Measurements from ENCODE around the gene MACROD1. TPM values are rescaled to one million over a fixed set of nuclear protein-coding genes. Genes with fewer than 3 reads are reported as not detected.

MACROD1 gene
- total RNA-seq, 1 donor from 2014 or later, result 4.1 TPM

DNA sequence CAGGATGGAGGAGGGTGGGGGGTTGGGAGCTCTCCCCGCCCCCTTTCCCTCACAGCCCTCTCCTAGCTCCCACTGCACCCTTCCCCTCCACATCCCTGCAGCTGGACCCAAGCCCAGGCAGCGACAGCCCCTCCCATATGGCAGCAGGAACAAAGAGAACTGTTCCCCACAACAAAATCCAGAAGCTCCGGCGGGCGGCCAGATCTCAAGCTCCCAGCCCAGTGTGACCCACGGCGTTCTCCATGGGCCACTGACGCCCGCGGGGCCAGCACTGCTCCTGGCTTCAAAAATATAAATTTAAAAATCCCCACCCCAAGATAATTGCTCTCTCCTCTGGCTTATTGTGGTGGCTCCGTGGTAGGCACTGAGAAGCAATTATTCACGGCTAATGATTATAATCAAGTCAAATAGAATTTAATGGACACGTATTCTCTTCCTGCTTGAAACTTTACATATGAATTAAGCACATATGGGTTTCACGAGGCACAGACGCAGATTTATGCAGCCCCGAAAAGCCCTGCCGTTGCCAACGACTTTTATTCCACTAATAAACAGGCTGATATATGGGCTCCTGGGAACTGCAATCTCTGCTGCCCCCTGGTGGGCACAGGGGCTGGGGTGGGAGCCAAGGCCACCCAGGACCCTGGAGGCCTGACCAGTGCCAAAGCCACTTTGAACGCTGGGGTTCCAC lies 17.5 kb downstream of the MACROD1 start:
- Mint-ChIP-seq H3K27me3 (ENCODE audit: unreplicated experiment) (peaks cover 4% of the 10 kb centered on the region), H3K27ac (ENCODE audit: unreplicated experiment) (no peak overlapping the region), H3K4me3 (ENCODE audit: unreplicated experiment) (peak overlapping the region; percentile 65), H3K9me3 (ENCODE audit: unreplicated experiment) (no peaks in the 10 kb centered on the region), H3K36me3 (ENCODE audit: low read depth, unreplicated experiment) (no peaks in the 10 kb centered on the region), H3K4me1 (ENCODE audit: unreplicated experiment) (peaks cover 3% of the 10 kb centered on the region)
- TF ChIP-seq, protein P1, sequence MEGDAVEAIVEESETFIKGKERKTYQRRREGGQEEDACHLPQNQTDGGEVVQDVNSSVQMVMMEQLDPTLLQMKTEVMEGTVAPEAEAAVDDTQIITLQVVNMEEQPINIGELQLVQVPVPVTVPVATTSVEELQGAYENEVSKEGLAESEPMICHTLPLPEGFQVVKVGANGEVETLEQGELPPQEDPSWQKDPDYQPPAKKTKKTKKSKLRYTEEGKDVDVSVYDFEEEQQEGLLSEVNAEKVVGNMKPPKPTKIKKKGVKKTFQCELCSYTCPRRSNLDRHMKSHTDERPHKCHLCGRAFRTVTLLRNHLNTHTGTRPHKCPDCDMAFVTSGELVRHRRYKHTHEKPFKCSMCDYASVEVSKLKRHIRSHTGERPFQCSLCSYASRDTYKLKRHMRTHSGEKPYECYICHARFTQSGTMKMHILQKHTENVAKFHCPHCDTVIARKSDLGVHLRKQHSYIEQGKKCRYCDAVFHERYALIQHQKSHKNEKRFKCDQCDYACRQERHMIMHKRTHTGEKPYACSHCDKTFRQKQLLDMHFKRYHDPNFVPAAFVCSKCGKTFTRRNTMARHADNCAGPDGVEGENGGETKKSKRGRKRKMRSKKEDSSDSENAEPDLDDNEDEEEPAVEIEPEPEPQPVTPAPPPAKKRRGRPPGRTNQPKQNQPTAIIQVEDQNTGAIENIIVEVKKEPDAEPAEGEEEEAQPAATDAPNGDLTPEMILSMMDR (IDR thresholded peaks at IDR 0.05; ENCODE audit: unreplicated experiment), result peak; percentile 73
- DNase-seq (ENCODE audit: low spot score), result peak; percentile 87

DNA sequence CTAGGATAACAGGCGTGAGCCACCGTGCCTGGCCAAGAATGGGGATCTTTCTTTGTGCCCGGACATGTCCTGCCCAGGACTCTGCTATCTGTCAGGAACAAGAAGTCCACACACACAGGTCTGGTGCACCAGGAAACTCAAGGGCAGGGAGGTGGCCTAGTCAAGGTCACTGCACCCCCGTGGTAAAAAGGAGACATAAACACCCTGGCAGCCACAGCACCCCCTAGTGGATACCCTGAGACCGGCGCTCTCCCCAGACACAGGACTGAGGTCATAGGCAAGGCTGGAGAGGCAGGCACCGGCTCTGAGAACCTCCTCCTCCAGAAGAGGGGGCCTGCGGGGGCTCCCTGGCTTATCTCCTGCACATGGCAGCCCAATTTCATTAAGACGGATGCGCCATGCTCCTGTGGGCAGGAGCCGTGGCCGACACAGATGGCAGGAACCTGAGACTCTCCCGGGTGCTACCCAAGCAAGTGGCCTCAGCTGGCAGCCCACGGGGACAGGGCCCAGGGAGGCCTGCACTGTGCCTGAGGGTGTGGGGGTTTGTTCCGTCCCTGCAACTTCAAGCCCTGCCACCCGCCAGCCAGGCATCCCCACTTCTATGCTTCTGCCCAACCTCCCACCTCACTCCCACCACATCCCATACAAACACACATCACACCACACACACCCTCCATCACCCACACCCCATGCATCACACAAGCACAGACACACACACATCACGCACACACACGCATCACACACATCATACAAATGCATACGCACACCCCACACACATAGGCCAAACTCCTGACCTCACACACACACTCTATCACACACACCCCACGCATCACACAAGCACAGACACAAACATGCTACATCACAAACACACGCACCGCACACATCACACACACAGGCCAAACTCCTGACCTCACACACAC lies 19.6 kb downstream of the MACROD1 start:
- Mint-ChIP-seq H3K36me3 (ENCODE audit: low read depth, unreplicated experiment) (no peaks in the 10 kb centered on the region), H3K27ac (ENCODE audit: unreplicated experiment) (no peak overlapping the region), H3K4me3 (ENCODE audit: unreplicated experiment) (peak overlapping the region; percentile 2), H3K4me1 (ENCODE audit: unreplicated experiment) (peaks cover 3% of the 10 kb centered on the region), H3K27me3 (ENCODE audit: unreplicated experiment) (peaks cover 4% of the 10 kb centered on the region), H3K9me3 (ENCODE audit: unreplicated experiment) (no peaks in the 10 kb centered on the region)
- TF ChIP-seq, protein P1 (IDR thresholded peaks at IDR 0.05; ENCODE audit: unreplicated experiment), result peak; percentile 83
- DNase-seq (ENCODE audit: low spot score), result peak; percentile 70

DNA sequence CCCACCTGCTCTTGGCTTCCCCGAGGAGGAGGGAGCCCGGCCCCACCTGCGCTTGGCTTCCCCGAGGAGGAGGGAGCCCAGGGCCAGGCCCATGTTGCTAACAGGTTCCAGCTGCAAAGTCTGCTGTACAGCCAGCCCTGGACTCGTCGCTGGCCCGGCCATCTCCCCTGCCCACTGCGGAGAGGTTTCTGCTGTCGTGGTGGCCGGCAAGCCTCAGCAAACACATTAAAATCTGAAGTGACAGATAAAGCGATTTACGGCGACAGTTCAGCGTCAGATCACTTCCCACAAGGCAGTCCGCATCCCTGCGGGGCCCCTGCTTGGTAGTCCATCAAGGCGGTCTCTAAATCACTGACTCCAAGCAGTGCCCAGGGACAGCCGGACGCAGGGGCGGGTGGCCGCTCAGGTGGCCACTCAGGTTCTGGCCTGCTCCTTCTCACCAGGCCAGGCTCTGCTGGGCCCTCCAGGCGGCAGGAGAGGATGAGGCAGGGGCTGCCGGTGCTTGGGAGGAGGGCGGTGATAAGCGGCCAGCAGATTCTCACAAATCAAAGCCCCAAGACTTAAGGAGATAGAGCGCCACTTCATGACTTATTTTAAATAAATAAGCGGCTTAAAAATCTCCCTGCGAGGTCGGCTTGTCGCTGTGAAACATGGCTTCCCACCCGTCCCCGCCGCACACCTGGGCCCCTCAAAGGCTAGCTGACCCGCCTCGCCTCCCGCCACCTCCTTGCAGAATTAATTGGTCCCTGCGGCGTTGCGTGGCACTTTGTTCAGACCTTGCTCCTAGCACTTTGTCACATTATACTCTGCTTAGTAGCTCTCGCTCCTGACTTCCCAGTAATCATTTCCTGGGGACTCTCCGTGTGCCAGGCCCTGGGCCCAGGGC lies 21.1 kb downstream of the MACROD1 start:
- no peak overlapping the region for H3K4me3 Mint-ChIP-seq (ENCODE audit: unreplicated experiment)
- no peak for DNase-seq (ENCODE audit: low spot score)
- H3K27me3 Mint-ChIP-seq (ENCODE audit: unreplicated experiment), result peaks cover 5% of the 10 kb centered on the region
- peaks cover 3% of the 10 kb centered on the region for H3K4me1 Mint-ChIP-seq (ENCODE audit: unreplicated experiment)
- TF ChIP-seq, protein P1 (IDR thresholded peaks at IDR 0.05; ENCODE audit: unreplicated experiment), result no peak
- no peaks in the 10 kb centered on the region for H3K9me3 Mint-ChIP-seq (ENCODE audit: unreplicated experiment)
- H3K27ac Mint-ChIP-seq (ENCODE audit: unreplicated experiment), result no peak overlapping the region
- no peaks in the 10 kb centered on the region for H3K36me3 Mint-ChIP-seq (ENCODE audit: low read depth, unreplicated experiment)

DNA sequence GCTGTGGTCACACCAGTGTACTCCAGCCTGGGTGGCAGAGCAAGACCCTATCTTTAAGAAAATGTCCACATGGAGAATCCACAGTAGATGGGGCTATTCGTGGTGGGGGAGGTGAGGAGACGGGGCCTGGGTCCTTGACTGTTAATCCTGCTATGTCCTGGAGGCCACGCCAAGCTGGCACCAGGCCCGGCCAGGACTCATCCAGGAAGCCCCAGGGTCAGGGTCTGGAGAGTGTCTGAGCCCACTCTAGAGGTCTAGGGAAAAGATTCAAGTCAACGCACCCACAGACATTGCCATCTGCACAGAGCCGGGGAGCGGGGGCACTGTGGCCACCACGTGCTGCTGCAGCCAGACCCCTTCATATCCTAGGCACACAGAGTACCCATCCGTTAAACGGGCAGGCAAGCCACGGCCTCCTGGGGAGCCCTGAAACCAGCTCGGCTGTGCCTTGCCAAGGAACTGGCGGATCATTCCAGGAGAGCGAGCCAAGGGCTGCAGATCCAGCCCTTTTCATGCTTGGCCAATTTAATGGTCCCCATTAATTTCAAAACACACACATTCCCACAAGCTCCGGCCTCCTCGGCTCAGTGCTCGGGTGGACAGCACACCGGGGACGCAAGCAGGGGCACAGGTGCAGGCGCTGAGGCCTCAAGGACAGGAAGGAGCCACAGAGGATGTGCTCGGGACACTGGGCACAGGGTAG lies 24.7 kb downstream of the MACROD1 start:
- Mint-ChIP-seq H3K4me1 (ENCODE audit: unreplicated experiment) (no peaks in the 10 kb centered on the region), H3K27ac (ENCODE audit: unreplicated experiment) (no peak overlapping the region), H3K36me3 (ENCODE audit: low read depth, unreplicated experiment) (no peaks in the 10 kb centered on the region), H3K4me3 (ENCODE audit: unreplicated experiment) (no peak overlapping the region), H3K9me3 (ENCODE audit: unreplicated experiment) (no peaks in the 10 kb centered on the region), H3K27me3 (ENCODE audit: unreplicated experiment) (peaks cover 2% of the 10 kb centered on the region)
- DNase-seq (ENCODE audit: low spot score), result no peak
- TF ChIP-seq, protein P1 (IDR thresholded peaks at IDR 0.05; ENCODE audit: unreplicated experiment), result no peak
